Osteoblast (primary cell): ENCODE measurements around the gene SDHA. TPM values are rescaled to one million over a fixed set of nuclear protein-coding genes. Genes with fewer than 3 reads are reported as not detected.
"Not testable (repeated sequence)": the region's sequence is repeated elsewhere in the genome, so short reads cannot be mapped to it uniquely, and the experiment has no call there.

ENCODE experiments used
- DNase-seq: peaks from one replicate; pipeline ENCODE4 v3.0.0; 2011; ENCODE audit warnings: low spot score, mixed read lengths; ENCODE audit not compliant: insufficient read length; ENCODE audit errors: missing footprints
- H2AFZ ChIP-seq: 2 replicates; pipeline ENCODE4 v1.6.0; 2011; ENCODE audit warnings: mild to moderate bottlenecking, low read length
- H3K27ac ChIP-seq: 2 replicates; pipeline ENCODE4 v1.5.1; 2011; ENCODE audit warnings: mild to moderate bottlenecking, low read depth, low read length, moderate library complexity
- H3K27me3 ChIP-seq: 2 replicates; pipeline ENCODE4 v1.6.0; 2012; ENCODE audit warnings: mild to moderate bottlenecking, control low read depth, inconsistent platforms, low read length, moderate library complexity; ENCODE audit not compliant: insufficient read depth
- H3K36me3 ChIP-seq: 2 replicates; pipeline ENCODE4 v1.5.1; 2011; ENCODE audit warnings: mild to moderate bottlenecking, low read length, control low read depth, moderate library complexity; ENCODE audit not compliant: insufficient read depth
- H3K4me1 ChIP-seq: 2 replicates; pipeline ENCODE4 v1.5.1; 2011; ENCODE audit warnings: mild to moderate bottlenecking, low read length, control low read depth, moderate library complexity; ENCODE audit not compliant: insufficient read depth
- H3K4me2 ChIP-seq: 2 replicates; pipeline ENCODE4 v1.6.0; 2011; ENCODE audit warnings: mild to moderate bottlenecking, low read length; ENCODE audit not compliant: insufficient read depth
- H3K4me3 ChIP-seq: fragments of 200-600 bp; sonication (generic); 3 replicates; pipeline ENCODE4 v1.5.1; 2012; ENCODE audit warnings: mild to moderate bottlenecking, low read length, inconsistent platforms; ENCODE audit not compliant: insufficient read depth
- H3K79me2 ChIP-seq: 2 replicates; pipeline ENCODE4 v1.6.0; 2012; ENCODE audit warnings: mild to moderate bottlenecking, low read length, control low read depth, inconsistent platforms; ENCODE audit not compliant: insufficient read depth
- H3K9me3 ChIP-seq: 2 replicates; pipeline ENCODE4 v1.5.1; 2011; ENCODE audit warnings: low read depth, low read length, control low read depth
- H4K20me1 ChIP-seq: 2 replicates; pipeline ENCODE4 v1.6.0; 2012; ENCODE audit warnings: mild to moderate bottlenecking, low read length, control low read depth; ENCODE audit not compliant: insufficient read depth
- CTCF ChIP-seq: IDR thresholded peaks from 2 replicates; pipeline ENCODE4 v1.5.1; 2011; ENCODE audit warnings: mild to moderate bottlenecking, low read depth, low read length, moderate library complexity; ENCODE audit errors: extremely low read depth
- total RNA-seq: library from RNA; depleted of rRNA; stranded (reverse); fragments of >200 nt; gene quantifications from 2 replicates; pipeline ENCODE4 v1.2.3, GENCODE V29; 2012

Gene SDHA
- 83.6 and 84.6 TPM in 2 replicates for total RNA-seq

DNA sequence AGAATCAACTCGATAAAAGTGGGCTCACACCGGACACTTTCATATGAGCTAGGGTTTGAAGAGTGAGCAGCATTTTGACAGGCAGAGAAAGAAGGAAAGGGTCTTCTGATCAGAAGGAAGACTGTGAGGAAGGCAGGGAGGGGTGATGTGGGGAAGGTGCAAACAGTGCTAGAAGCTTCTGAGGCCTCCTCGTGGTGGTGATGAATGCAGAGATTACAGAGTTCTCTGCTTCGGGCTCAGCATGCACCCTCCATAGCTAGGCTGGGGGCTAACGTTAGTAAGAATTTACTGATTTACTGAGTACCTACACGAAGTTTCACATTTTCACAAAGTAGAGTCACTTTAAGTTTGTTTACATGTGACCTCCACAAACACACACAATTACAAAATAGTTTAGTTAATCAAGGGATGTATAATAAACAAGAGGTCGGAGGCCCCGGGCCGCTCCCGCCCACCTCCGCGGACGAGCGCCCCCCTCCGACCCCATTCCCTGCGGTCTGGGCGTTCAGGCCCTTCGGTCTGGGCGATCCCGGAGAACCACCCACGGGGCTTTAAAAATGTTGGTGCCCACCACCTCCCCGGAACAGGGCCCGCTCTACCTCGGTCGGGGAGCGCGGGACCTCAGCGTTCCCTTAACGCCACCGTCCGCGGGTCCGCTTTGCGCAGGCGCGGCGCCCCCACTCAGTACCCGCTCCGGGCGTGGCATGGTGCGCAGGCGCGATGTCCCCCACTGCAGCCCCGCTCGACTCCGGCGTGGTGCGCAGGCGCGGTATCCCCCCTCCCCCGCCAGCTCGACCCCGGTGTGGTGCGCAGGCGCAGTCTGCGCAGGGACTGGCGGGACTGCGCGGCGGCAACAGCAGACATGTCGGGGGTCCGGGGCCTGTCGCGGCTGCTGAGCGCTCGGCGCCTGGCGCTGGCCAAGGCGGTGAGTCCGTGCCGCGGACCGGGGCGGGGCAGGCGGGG, at the start of gene SDHA, which contains the start of gene CCDC127:
Gene SDHA (plus strand): TSS at position 827 of the 963 bp plus-strand sequence. CDS start 36 bp downstream, at position 863.
Gene CCDC127 (minus strand): TSS at position 660 of the 963 bp plus-strand sequence. CDS start 1,304 bp downstream, outside the sequence.
- Histone ChIP-seq H3K27ac (peak within 1 kb of the TSS; percentile 82), H3K4me1 (peaks cover 23% of the 10 kb centered on the region), H4K20me1 (peaks cover 29% of the 10 kb centered on the region), H3K4me3 (peak within 1 kb of the TSS; percentile 95), H2AFZ (peak within 1 kb of the TSS; percentile 91), H3K79me2 (peaks cover 72% of the 10 kb centered on the region), H3K4me2 (peak within 1 kb of the TSS; percentile 99)
- not testable (repeated sequence) for H3K36me3 ChIP-seq, H3K27me3 ChIP-seq, H3K9me3 ChIP-seq
- DNase-seq, result peak; percentile 100
- TF ChIP-seq CTCF, result peak; percentile 34

DNA sequence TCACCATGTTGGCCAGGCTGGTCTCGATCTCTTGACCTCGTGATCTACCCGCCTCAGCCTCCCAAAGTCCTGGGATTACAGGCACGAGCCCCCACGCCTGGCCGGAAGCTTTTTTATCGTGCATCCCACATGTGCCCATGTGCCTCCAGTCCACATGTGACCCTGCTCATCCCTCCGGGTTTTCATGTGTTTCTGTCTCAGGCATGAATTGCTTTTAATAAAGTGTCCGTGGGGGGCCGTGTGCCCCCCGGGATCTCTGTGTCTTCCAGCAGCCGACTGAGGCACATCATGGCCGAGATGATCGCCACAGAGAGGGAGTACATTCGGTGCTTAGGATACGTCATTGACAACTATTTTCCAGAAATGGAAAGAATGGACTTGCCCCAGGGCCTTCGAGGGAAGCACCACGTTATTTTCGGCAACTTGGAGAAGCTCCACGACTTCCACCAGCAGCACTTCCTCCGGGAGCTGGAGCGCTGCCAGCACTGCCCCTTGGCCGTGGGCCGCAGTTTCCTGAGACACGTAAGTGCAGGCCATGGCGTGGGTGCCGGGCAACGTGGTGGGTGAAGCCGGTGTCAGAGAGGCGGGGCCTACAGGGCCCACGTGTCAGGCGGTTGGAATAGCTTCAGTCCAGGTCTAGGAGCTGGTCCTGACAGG, 48.9 kb upstream of the SDHA start:
- H3K79me2 ChIP-seq, result no peaks in the 10 kb centered on the region
- H3K4me2 ChIP-seq, result no peak overlapping the region
- no peak for TF ChIP-seq CTCF
- peak overlapping the region; percentile 95 for H3K27ac ChIP-seq
- H4K20me1 ChIP-seq, result no peaks in the 10 kb centered on the region
- no peaks in the 10 kb centered on the region for H3K27me3 ChIP-seq
- H3K9me3 ChIP-seq, result no peaks in the 10 kb centered on the region
- peaks cover 22% of the 10 kb centered on the region for H3K4me1 ChIP-seq
- peak; percentile 86 for DNase-seq
- no peaks in the 10 kb centered on the region for H3K36me3 ChIP-seq
- no peak overlapping the region for H2AFZ ChIP-seq
- no peak overlapping the region for H3K4me3 ChIP-seq

GRCh38 chr5:169728-170094, 48.4 kb upstream of the SDHA start:
- no peaks in the 10 kb centered on the region for H3K79me2 ChIP-seq

More at GRCh38 chr5:169728-170094, 48.4 kb upstream of the SDHA start:
- Histone ChIP-seq H3K36me3 (no peaks in the 10 kb centered on the region), H4K20me1 (no peaks in the 10 kb centered on the region), H3K4me1 (peaks cover 22% of the 10 kb centered on the region), H3K9me3 (no peaks in the 10 kb centered on the region), H3K27ac (peak overlapping the region; percentile 95), H3K4me3 (no peak overlapping the region), H2AFZ (no peak overlapping the region), H3K27me3 (no peaks in the 10 kb centered on the region), H3K4me2 (no peak overlapping the region)
- no peak for TF ChIP-seq CTCF
- no peak for DNase-seq
